Measurements from ENCODE around the gene KRTAP6-1. TPM values are rescaled to one million over a fixed set of nuclear protein-coding genes. Genes with fewer than 3 reads are reported as not detected.

Gene KRTAP6-1
- total and polyA plus RNA-seq, 4 donors = not detected

DNA sequence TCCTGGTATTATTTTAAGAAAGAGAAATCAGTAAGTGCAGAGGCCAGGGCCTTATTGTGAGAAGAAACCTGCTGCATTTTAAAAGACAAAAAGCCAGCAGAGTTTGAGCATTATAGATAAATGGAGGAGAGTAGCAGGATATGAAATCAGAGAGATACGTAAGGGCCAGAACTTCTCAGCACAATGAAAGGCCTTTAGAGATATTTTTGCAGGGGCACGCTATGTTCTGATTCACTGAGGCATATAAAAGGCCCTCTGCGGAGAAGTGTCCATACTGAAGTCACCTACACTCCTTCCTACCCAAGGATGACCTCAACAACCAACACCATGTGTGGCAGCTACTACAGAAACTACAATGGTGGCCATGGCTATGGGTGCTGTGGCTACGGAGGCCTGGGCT, 21.6 kb downstream of the KRTAP6-1 start, which contains the start of gene KRTAP6-3:
KRTAP6-3 (plus strand) TSS at position 301 of the 400 bp plus-strand sequence; CDS start at position 307, 6 bp downstream.
- no peak within 1 kb of the TSS for H3K4me3 ChIP-seq (ENCODE audit: low read length in 2 of 2)
- no peaks in the 10 kb centered on the region for H3K36me3 ChIP-seq (ENCODE audit: control insufficient read depth in 1 of 2, insufficient read depth in 2 of 2, low read length in 1 of 2)
- no peaks in the 10 kb centered on the region for H3K27me3 ChIP-seq (ENCODE audit: control insufficient read depth in 1 of 2, insufficient read depth in 2 of 2, low read length in 1 of 2)
- 95 to 98% methylated on average over 4 of the region's 4 CpGs for WGBS, 2 donors
- no peak within 1 kb of the TSS for H3K27ac ChIP-seq (ENCODE audit: low read depth in 1 of 2, low read length in 2 of 2)
- H3K4me1 ChIP-seq (ENCODE audit: control insufficient read depth in 1 of 2, insufficient read depth in 2 of 2, low read length in 2 of 2) = no peaks in the 10 kb centered on the region
- no peak for ATAC-seq (ENCODE audit: low FRiP score)
- intact Hi-C loops (cut with DNase I) = no loop called here
- DNase-seq = no peak
- no peaks in the 10 kb centered on the region for H3K9me3 ChIP-seq (ENCODE audit: control insufficient read depth, low read length)

DNA sequence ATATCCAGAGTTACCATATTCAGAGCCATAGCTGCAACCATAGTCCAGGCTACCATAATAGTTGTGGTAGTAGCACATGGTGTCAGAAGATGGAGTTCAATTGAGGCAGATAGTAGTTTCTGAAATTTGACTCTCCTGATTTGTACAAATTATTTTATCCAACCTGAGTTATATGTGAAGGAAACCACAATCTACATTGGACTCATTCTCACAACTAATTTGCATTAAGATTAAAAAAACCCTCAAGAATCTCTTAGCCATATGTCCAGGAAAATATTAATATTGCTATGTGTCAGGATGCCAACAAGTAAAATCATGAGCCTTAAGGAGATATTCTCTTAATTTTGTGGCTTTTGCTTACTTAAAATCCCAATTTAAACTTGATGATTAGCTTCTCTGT, 23.4 kb downstream of the KRTAP6-1 start, which contains the start of gene KRTAP22-2:
KRTAP22-2 (minus strand) TSS at position 101 of the 400 bp plus-strand sequence.
- Histone ChIP-seq H3K36me3 (ENCODE audit: control insufficient read depth in 1 of 2, insufficient read depth in 2 of 2, low read length in 1 of 2) (no peaks in the 10 kb centered on the region), H3K4me1 (ENCODE audit: control insufficient read depth in 1 of 2, insufficient read depth in 2 of 2, low read length in 2 of 2) (no peaks in the 10 kb centered on the region), H3K27me3 (ENCODE audit: control insufficient read depth in 1 of 2, insufficient read depth in 2 of 2, low read length in 1 of 2) (no peaks in the 10 kb centered on the region), H3K9me3 (ENCODE audit: control insufficient read depth, low read length) (no peaks in the 10 kb centered on the region), H3K27ac (ENCODE audit: low read depth in 1 of 2, low read length in 2 of 2) (no peak within 1 kb of the TSS), H3K4me3 (ENCODE audit: low read length in 2 of 2) (no peak within 1 kb of the TSS)
- DNase-seq = no peak
- ATAC-seq (ENCODE audit: low FRiP score) = no peak
- intact Hi-C loops (cut with DNase I) = no loop called here

DNA sequence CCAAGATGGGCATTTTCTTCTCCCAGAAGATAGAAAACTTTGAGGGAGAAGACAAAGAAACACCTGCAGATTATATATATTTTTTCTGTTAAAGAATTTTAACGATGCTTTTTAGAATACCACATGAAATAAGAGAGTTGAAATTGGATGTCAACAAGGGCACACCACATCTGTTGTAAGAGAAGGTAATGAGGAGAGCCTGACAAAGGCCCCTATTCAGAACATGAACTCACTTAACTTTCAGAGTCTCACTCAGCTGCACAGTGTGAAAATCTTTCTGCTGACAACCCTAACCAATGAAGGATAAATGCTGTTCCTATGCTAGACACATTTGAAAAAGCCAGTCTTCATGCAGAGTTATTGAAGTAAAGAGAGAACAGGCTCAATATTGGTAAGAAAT, 30.9 kb downstream of the KRTAP6-1 start:
- no peaks in the 10 kb centered on the region for H3K36me3 ChIP-seq (ENCODE audit: control insufficient read depth in 1 of 2, insufficient read depth in 2 of 2, low read length in 1 of 2)
- DNase-seq (no peak), ATAC-seq (ENCODE audit: low FRiP score) (no peak)
- 72 to 85% methylated on average over 1 of the region's 1 CpG for WGBS, 2 donors
- H3K9me3 ChIP-seq (ENCODE audit: control insufficient read depth, low read length) = no peaks in the 10 kb centered on the region
- no peaks in the 10 kb centered on the region for H3K4me1 ChIP-seq (ENCODE audit: control insufficient read depth in 1 of 2, insufficient read depth in 2 of 2, low read length in 2 of 2)
- H3K4me3 ChIP-seq (ENCODE audit: low read length in 2 of 2) = no peak overlapping the region
- H3K27ac ChIP-seq (ENCODE audit: low read depth in 1 of 2, low read length in 2 of 2) = no peak overlapping the region
- no peaks in the 10 kb centered on the region for H3K27me3 ChIP-seq (ENCODE audit: control insufficient read depth in 1 of 2, insufficient read depth in 2 of 2, low read length in 1 of 2)
- intact Hi-C loops (cut with DNase I) = no loop called here

DNA sequence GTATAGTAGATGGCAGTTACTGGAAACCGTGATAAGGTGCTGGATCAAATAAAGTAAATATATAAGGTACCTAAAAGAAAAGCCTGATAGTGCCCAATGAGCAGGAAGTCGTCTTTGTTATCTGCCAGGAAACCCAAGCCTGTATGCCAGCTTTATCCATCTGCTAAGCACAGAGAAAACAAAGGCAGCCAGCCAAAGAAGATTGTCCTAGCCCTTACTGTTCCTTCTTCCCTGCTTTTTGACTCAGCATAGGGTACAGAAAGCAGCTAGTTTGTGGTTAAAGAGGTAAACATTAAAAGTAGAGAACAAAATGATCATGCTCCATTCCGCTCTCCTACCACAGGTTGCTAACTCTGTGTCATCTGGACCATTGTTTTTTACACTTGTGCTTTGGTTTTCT, 33.6 kb downstream of the KRTAP6-1 start:
- H3K9me3 ChIP-seq (ENCODE audit: control insufficient read depth, low read length) = peaks cover 1% of the 10 kb centered on the region
- no peak overlapping the region for H3K4me3 ChIP-seq (ENCODE audit: low read length in 2 of 2)
- 51 to 58% methylated on average over 3 of the region's 3 CpGs for WGBS, 2 donors
- DNase-seq (no peak), ATAC-seq (ENCODE audit: low FRiP score) (no peak)
- H3K36me3 ChIP-seq (ENCODE audit: control insufficient read depth in 1 of 2, insufficient read depth in 2 of 2, low read length in 1 of 2) = no peaks in the 10 kb centered on the region
- H3K27me3 ChIP-seq (ENCODE audit: control insufficient read depth in 1 of 2, insufficient read depth in 2 of 2, low read length in 1 of 2) = no peaks in the 10 kb centered on the region
- H3K27ac ChIP-seq (ENCODE audit: low read depth in 1 of 2, low read length in 2 of 2) = no peak overlapping the region
- H3K4me1 ChIP-seq (ENCODE audit: control insufficient read depth in 1 of 2, insufficient read depth in 2 of 2, low read length in 2 of 2) = no peaks in the 10 kb centered on the region
- intact Hi-C loops (cut with DNase I) = no loop called here

DNA sequence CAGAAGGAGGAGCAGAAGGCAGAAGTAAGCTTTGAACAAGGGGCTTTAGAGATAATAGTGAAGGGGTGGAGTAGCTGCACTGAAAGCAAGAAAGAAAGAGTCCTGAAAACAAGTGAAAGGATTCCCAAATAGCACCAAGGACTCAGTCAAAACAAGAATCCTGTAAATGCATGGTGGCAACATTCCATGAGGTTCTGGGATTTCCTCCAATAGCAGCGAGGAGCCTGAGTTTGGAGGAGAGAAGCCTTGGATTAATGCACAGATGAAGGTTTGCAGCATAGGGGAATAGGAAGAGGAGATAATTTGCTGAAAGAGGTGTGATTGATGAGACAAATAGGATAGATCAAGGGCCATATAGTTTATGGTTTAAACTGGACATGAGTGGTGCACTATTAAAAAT, 34.4 kb downstream of the KRTAP6-1 start:
- H3K27me3 ChIP-seq (ENCODE audit: control insufficient read depth in 1 of 2, insufficient read depth in 2 of 2, low read length in 1 of 2) = no peaks in the 10 kb centered on the region
- 5 to 7% methylated on average over 1 of the region's 1 CpG for WGBS, 2 donors
- intact Hi-C loops (cut with DNase I) = no loop called here
- ATAC-seq (ENCODE audit: low FRiP score) (no peak), DNase-seq (no peak)
- no peak overlapping the region for H3K4me3 ChIP-seq (ENCODE audit: low read length in 2 of 2)
- H3K36me3 ChIP-seq (ENCODE audit: control insufficient read depth in 1 of 2, insufficient read depth in 2 of 2, low read length in 1 of 2) = no peaks in the 10 kb centered on the region
- no peaks in the 10 kb centered on the region for H3K4me1 ChIP-seq (ENCODE audit: control insufficient read depth in 1 of 2, insufficient read depth in 2 of 2, low read length in 2 of 2)
- H3K9me3 ChIP-seq (ENCODE audit: control insufficient read depth, low read length) = peaks cover 1% of the 10 kb centered on the region
- H3K27ac ChIP-seq (ENCODE audit: low read depth in 1 of 2, low read length in 2 of 2) = no peak overlapping the region

DNA sequence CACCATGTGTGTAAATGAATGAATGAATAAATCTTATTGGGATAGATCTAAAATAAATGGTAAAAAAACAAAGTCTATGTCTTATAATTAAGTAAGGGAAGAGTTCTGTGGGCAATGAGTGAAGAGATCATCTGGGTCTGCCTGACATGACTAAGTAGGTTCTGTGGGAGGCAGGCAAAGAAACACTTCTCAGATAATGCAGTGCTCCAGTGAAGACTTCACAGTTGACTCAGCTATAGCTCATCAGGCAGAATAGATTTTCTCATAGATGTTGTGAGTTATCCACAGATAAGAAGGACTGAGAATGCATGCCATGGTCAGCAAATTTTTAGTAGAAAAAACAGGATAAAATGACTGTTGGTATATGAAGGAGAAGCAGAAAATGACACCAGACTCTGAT, 36.0 kb downstream of the KRTAP6-1 start:
- no peaks in the 10 kb centered on the region for H3K27me3 ChIP-seq (ENCODE audit: control insufficient read depth in 1 of 2, insufficient read depth in 2 of 2, low read length in 1 of 2)
- H3K4me3 ChIP-seq (ENCODE audit: low read length in 2 of 2) = no peak overlapping the region
- peaks cover 1% of the 10 kb centered on the region for H3K9me3 ChIP-seq (ENCODE audit: control insufficient read depth, low read length)
- ATAC-seq (ENCODE audit: low FRiP score) (no peak), DNase-seq (no peak)
- no peak overlapping the region for H3K27ac ChIP-seq (ENCODE audit: low read depth in 1 of 2, low read length in 2 of 2)
- H3K36me3 ChIP-seq (ENCODE audit: control insufficient read depth in 1 of 2, insufficient read depth in 2 of 2, low read length in 1 of 2) = no peaks in the 10 kb centered on the region
- no peaks in the 10 kb centered on the region for H3K4me1 ChIP-seq (ENCODE audit: control insufficient read depth in 1 of 2, insufficient read depth in 2 of 2, low read length in 2 of 2)
- intact Hi-C loops (cut with DNase I) = no loop called here

DNA sequence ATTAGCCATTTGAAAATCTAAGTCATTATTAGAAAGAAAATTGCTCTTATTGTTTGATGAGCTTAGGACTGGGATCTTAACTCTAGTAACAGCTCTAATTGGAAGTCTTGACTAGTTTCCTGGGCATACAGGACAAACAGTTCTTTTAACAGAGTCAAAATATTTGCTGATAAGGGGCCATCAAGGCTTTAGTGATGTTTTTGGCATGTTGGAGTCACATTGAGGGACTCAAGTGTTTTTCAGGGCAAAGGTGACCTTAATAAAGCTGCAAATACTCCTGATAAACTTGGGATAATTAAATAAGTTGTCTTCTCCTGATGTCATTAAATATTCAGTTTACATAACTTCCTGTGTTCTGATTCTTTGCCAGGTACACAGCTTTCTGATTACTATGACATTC, 46.1 kb downstream of the KRTAP6-1 start:
- H3K4me3 ChIP-seq (ENCODE audit: low read length in 2 of 2) = no peak overlapping the region
- no peaks in the 10 kb centered on the region for H3K27me3 ChIP-seq (ENCODE audit: control insufficient read depth in 1 of 2, insufficient read depth in 2 of 2, low read length in 1 of 2)
- no peak overlapping the region for H3K27ac ChIP-seq (ENCODE audit: low read depth in 1 of 2, low read length in 2 of 2)
- ATAC-seq (ENCODE audit: low FRiP score) (no peak), DNase-seq (no peak)
- H3K9me3 ChIP-seq (ENCODE audit: control insufficient read depth, low read length) = no peaks in the 10 kb centered on the region
- no peaks in the 10 kb centered on the region for H3K4me1 ChIP-seq (ENCODE audit: control insufficient read depth in 1 of 2, insufficient read depth in 2 of 2, low read length in 2 of 2)
- intact Hi-C loops (cut with DNase I) = no loop called here
- no peaks in the 10 kb centered on the region for H3K36me3 ChIP-seq (ENCODE audit: control insufficient read depth in 1 of 2, insufficient read depth in 2 of 2, low read length in 1 of 2)

DNA sequence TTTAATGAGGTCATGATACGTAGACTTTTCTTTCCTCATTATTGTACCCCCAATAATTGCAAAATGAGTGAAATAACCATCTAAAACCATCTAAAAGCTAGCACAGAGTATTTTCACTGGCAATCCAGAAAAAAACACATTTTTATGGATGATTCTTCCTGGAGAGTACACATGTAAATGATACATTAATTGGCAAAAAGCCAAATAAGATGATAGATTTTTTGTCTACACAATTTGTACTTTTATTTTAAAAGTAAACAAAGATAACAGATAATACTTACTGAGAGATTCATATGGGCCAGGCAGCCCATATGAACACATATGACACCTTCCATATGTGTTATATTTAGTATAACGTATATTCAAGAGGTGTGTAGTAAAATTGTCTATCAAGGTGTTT, 50.1 kb downstream of the KRTAP6-1 start:
- intact Hi-C loops (cut with DNase I) = no loop called here

More for the DNA sequence above, 50.1 kb downstream of the KRTAP6-1 start:
- Histone ChIP-seq H3K36me3 (ENCODE audit: control insufficient read depth in 1 of 2, insufficient read depth in 2 of 2, low read length in 1 of 2) (no peaks in the 10 kb centered on the region), H3K27ac (ENCODE audit: low read depth in 1 of 2, low read length in 2 of 2) (no peak overlapping the region), H3K9me3 (ENCODE audit: control insufficient read depth, low read length) (no peaks in the 10 kb centered on the region), H3K4me1 (ENCODE audit: control insufficient read depth in 1 of 2, insufficient read depth in 2 of 2, low read length in 2 of 2) (no peaks in the 10 kb centered on the region), H3K4me3 (ENCODE audit: low read length in 2 of 2) (no peak overlapping the region), H3K27me3 (ENCODE audit: control insufficient read depth in 1 of 2, insufficient read depth in 2 of 2, low read length in 1 of 2) (no peaks in the 10 kb centered on the region)
- no peak for DNase-seq
- WGBS, 2 donors = 91 to 92% methylated on average over 2 of the region's 2 CpGs
- no peak for ATAC-seq (ENCODE audit: low FRiP score)

Data from aorta (tissue), 5 donors.